DMS 273 (cell line): ENCODE data around the gene BARHL1.
"Not testable (repeated sequence)": the region's sequence is repeated elsewhere in the genome, so short reads cannot be mapped to it uniquely, and the experiment has no call there.

ENCODE experiments used
- DNase-seq: peaks from one replicate; lab custom pipeline; 2025; ENCODE audit not compliant: unreplicated experiment; lab: John Stamatoyannopoulos, UW

Gene BARHL1

DNA sequence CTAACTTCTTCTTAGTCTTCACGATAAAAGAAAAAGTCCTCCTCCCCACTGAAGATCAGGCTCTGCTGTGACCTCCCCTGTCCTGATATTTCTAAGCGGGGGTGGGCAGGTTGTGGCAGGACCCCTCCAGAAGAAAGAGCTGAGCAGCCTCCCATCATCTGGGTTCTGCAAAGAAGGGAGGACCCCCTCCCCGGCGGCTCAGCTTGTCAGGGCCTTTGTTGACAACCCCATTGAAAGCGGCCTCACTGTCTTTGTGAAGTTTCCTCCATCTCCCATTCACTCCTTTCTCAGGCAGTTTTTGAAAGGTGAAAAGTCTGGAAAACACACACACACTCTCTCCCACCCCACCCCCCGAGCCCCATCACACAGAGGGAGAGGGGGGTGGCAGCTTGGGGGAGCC is 26.2 kb upstream of the BARHL1 start:
- no peak for DNase-seq

DNA sequence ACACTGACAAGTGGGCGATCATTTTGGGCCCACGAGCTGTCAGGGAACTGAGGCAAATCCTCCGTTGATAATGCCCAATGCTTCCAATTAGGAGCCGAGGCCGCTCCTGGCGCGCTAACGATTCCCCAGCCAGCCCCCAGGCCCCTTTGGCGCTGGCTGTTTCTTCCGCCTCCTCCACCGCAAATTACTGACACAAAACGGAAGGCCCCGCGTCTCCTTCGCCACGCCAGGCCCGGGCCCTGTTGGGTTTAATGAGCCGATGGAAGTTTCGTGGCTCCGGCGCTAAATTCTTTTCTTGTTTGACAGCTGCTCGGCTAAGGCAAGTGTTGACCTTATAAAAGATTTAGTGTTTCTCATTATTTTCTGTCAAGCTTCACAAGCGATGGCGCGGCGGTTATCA is 25.7 kb upstream of the BARHL1 start:
- DNase-seq = no peak

DNA sequence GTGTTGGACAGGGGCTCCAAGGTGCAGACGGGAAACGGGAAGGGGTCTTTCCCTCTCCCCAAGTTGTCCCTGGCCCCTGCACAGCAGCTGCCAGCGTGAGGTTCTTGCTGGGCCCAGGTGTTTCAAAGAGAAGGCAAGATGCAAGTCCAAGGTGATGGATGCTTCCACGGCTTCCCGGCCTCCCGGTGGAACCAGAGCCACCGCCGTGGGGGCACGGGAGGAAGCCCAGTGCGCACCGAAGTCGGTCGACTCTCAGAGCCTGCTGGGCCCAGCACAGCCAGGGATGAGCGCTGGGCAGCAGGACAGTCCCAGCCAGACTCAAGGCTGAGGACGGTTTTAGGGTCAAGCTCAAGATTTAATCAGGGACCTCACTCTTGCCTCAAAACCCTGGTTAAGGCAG is 25.2 kb upstream of the BARHL1 start:
- no peak for DNase-seq

DNA sequence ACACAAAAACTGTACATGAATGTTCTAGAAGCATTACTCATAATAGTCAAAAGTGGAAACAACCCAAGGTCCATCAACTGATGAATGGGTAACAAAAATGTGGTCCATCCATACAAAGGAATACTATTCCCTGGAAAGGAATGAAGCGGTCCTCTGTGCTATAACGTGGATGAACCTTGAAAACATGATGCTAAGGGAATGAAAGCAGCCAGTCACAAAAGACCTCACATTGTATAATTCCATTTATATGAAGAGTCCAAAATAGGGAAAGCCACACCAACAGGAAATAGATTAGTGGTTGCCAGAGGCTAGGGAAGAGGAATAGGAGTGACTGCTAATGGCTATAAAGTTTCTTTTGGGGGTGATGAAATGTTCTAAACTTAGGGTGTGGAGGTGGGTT is 22.7 kb upstream of the BARHL1 start:
- DNase-seq = no peak

DNA sequence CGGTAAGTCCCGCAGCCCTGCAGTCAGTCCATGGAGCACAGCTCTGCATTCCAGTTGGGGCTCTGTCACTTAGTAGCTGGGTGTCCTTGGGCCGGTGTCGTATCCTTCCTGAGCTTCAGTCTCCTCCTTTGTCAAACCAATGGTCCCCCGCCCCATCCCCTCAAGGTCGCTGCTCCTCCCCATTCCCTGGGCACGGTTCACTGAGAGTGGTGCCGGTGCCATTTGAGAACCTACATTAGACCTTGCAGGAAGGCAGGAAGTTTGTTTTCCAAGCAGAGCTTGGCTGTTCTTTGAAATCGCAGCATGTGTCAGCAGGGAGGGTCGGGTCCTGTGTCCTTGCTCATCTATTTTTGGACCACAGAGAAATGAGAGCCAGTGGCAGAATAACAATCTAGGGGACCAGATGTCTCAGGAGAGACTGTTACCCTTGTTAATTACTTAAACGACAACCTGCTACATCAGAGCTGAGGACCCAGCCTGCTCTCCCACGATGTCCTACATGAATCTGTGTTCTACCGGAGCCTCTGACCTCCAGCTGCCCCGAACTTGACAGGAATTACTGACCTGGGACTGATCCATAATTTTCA is 21.7 kb upstream of the BARHL1 start:
- no peak for DNase-seq

DNA sequence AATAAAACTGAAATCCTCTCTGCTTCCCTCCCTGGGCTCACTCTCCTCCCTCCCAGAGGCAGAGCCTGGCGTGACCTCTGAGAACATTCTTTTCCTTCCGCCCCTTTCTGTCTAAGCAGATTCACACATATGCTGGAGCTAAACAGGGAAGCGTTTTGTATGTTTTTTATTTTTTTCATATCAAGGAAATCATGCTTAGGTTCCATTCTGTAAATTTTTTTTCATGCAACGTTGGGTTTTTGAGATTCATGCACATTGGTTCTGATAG is 20.2 kb upstream of the BARHL1 start:
- DNase-seq = no peak

DNA sequence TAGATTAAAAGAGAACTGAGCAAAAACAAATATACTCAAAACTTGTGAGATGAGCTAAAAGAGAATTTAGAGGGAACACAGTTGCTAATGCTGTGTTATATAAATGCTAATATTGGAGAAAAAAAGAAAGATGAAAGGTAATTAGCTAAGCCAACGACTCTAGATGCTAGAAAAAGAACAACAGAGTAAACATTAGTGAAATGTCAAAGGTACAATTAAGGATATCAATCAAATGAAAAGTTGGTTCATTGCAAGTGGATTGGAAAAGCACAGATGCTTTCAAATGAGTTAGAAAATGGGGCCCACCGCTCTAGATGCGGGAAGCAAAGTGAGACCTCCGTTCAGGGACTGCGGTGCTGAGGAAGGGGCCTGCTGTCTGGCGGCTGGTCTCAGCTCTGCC is 17.9 kb upstream of the BARHL1 start:
- no peak for DNase-seq

DNA sequence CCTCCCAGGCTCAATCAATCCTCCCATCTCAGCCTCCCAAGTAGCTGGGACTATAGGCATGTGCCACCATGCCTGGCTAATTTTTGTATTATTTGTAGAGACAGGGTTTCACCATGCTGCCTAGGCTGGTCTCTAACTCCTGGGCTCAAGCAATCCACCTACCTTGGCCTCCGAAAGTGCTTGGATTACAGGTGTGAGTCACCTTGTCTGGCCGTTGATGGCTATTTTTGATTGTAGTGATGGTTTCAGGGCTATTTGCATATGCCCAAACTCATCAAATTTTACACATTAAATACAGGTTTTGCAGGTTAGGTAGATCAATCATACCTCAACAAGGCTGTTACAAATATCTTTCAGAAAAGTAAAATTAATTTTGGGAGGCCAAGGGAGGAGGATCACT is 13.6 kb upstream of the BARHL1 start:
- DNase-seq = not testable (repeated sequence)

DNA sequence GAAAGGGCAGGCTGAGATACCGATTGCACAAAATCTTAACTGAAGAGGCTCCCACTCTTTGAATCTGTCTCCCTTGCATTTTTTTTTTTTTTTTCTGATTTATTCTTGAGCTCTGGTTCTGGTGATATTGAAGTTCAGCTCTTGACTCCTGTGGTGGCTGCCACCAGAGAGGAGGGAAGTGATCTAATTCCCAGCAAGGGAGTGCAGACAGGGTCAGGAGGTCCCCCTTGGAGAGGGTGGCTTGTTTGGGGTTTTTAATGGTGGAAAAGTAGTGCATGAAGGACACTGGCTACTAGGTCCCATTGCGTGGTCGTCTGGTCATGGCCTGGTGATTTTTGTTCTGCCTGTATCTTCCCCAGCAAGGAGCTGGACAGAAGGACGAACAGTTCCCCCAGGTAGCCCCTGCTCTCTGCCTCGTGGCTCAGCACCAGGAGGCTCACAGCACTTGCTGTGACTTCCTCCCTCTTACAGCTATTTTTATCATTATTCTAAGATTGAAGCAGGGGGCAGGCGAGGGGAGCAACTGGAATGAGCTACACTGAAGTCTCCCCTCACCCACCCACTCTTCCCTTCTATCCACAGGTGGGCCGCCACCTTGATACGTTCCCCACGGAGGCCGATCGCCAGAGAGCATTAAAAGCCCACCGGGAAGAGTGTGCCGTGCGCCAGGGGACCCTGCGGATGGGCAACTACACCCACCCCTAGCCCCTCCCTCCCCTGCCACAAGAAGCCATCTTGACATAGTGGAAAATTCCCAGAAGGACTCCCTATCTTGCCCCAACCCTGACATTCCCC is 10.4 kb upstream of the BARHL1 start:
- no peak for DNase-seq

DNA sequence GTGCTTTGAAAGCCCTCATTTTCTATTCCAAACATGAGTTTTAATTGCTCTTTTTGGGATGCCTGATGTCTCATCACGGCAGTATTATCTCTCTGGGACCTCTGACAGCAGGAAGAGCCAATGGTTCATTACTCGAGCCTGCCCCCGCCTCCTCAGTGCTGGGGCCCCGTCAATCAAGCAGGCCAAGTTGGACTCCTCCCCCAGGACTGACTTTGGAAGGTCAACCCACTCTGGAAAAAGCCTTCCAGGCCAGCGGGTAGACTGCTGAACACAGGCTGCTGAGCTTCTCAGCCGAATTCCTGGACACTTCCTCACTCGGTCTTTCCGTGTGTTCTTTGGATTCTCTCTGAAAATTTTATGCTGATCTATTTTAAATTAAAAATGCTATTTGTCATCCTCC is 9.5 kb upstream of the BARHL1 start:
- DNase-seq = peak; percentile 25

DNA sequence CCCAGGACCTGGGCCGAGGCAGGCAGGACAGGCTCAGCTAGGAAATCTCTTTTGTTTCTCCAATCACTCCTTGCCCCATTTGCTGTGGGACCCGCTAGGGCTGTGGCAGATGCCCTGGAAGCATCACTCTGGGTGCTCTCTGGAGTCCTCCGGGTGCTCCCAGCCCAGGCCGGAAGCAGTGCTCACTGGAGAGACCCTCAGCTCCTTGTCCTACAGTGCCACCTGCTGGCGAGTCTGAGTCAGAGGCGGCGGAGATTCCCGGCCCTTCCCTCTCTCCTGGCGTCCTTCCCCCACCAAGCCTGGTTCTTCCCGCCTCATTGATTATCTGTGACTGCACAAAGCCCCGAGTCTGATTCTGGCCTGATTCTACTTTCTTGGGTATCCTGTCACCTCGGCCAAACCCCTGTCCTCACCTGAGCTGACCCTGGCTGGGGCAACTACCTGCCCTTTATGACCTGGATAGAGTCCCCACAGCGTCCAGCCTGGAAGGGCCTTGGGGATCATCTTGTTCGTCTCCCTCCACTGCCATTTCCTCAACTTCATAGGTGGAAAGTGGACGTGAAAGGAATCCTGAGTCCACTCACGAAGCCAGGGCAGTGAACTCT is 7.3 kb upstream of the BARHL1 start:
- peak; percentile 85 for DNase-seq

DNA sequence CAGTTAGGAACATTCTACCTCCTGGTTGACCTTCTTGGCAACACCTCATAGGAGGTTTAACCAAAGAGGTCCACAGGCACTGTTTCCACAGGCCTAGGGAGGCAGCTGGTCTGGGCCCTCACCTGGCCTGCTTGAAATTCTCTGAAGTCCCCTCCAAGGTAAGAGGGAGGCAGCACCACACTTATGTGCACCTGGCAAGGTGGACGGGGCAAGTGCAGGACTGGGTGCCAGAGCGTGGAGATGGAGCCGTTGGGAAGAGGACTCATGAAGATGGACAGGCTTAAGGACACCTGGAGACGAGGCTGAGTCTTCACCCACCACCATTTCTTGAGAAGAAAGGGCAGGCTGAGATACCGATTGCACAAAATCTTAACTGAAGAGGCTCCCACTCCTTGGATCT is 6.6 kb upstream of the BARHL1 start:
- DNase-seq = no peak

DNA sequence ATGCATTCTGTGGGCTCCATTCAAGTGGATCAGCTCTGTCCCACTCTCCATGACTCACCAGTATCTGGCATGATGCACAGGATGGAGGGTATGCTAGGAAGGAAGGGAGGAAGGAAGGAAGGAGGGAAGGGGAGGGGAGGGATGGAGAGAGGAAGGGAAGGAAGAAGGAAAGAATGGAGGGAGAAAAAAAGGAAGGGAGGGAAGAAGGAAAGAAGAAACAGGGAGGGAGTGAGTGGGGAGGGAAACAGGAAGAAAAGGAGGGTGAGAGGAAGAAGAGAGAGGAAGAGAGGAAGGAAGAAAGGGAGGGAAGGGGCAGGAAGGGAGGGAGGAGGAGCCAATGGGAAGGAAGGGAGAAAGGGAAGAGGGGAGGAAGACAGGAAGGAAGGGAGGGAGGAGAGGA is 5.3 kb upstream of the BARHL1 start:
- no peak for DNase-seq

DNA sequence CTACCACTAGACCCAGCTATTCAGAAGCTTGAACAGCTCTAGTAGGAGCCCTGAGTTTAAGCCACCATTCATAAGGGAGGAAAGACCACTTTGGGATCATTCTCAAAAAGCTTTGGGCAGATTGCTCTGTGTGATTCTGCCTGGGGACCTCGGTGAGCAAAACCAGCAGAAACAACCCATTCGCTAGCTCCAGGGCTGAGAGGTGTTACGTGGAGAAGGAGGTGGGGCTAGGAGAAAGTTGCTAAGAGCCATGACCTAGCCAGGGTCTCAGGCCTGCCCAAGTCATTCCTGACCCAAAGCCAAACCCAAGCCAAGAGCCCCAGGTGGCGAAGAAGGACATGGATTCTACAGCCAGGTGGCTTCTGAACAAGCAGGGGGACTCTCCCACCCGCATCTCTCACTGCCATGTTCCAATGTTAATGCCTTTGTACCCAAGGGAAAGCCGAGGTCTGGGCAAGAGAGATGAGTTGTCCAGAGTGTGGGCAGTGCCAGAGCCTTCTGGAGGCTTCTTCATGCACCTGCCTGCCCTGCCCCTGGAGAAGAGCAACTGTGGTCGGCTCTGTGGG is 4.0 kb upstream of the BARHL1 start:
- DNase-seq = no peak

DNA sequence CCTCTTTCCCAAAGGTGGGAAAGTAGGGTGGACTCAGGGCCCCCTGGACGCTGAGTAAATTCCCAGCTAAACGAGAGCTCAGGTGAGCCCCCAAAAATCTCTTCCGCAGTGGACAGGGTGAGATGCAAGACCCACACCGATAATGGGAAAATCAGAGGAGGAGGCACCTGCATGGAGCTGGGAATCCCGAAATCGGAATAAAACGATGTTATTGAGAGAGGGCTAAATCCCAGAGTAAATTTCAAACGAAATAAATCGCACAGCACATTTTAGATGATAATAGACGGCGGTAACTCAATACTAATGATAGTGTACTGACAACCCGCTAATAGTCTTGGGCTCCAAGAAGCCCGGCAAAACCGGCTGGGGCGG is 3.0 kb upstream of the BARHL1 start:
- no peak for DNase-seq

DNA sequence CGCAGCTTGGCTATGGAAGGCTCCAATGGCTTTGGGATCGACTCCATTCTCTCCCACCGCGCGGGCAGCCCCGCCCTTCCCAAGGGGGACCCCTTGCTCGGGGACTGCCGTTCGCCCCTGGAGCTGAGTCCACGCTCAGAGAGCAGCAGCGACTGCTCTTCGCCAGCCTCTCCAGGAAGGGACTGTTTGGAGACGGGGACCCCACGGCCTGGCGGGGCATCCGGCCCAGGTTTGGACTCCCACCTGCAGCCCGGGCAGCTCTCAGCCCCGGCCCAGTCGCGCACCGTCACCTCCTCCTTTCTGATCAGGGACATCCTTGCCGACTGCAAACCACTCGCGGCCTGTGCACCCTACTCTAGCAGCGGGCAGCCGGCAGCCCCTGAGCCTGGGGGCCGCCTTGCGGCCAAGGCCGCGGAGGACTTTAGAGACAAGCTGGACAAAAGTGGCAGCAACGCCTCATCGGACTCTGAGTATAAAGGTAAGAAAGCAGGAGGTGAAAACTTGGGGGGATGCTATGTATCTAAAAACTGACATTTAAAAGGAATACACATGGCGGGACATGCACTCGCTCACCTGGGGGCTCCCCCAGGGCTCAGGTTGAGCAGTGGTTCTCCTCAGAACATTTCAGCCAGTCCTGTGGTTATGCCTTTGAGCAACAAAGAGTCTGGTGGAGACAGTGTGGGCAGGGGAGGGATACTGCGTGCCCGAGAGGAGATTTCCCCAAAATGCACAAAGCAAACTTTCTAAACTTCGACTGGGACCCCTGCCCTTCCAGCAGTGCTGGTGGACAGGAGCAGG is 579 bp downstream of the BARHL1 start:
- DNase-seq = no peak

DNA sequence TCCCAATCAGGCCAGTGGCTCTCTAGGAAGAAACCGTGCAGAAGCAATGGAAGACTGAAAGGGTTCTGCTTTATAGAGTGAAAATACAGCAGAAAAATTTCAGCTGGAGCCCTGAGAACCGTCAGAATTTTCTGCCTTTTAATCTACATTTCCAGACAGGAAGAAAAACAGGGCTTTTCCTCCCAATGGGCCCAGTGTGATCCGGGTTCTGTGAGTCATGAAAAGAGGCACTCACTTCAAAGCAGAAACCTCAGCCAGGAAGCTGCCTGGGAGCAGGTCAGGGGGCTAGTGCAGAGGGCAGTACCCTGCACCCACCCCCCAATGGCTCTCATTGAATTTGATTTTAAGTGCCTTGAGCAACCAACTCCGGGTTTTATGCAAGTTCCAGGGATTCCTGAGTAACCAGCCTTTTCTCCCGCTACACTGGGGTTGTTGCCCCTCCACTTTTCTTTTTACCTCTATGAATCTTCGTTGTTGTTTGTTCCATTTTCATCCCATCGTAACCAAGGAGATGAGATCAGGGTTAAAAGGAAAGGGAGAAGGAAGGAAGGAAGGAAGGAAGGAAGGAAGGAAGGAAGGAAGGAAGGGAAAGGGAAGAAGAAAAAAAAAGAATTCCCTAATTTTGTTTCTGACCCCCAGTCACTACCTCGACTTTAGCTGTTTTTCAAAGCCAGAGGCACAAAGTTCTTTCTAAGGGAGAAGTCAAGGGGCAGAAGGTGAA is 1.3 kb downstream of the BARHL1 start:
- DNase-seq = no peak

DNA sequence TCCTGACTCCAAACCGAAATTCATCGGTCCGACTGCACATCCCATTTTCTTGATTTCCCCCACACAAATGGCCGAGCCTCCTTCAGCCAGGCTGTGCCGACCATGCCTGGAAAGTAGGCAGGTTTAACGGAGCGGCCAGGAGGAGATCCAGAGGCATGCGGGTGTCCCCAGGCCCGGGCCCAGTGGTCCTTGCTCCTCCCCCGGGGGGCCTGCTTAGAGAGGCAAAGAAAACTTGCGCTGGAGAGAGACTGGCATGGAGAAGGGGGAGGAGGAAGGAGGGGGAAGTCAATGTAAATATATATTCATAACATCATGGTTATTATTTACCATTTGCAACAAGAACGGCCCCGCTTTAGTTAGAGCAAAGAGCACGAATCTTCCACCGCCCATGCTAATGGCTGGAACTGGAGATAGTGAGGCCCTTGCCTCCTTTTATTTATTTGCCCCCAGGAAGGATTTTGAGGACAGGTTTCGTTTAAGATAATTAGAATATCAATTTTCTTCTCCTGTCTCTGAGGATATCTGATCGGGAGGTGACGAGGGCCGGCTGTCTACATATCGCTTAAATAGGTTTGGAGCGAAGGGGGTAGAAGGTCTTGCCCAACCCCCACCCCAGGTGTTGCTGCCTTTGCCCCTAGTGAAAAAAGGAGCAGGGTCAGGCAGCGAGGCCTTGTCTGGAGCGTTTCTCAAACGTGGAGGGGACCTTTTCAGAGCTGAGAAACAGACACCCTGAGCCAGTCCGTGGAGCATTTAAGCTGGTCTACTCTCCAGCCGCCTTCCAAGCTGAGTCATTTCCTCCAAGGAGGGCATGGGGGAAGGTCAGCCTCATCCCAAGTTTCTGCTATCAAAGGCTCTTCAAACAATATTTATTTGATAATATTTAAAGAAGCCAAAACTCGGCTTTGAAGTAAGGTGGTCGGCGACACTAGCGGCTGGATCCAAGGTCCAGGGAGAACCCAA is 2.5 kb downstream of the BARHL1 start:
- no peak for DNase-seq

DNA sequence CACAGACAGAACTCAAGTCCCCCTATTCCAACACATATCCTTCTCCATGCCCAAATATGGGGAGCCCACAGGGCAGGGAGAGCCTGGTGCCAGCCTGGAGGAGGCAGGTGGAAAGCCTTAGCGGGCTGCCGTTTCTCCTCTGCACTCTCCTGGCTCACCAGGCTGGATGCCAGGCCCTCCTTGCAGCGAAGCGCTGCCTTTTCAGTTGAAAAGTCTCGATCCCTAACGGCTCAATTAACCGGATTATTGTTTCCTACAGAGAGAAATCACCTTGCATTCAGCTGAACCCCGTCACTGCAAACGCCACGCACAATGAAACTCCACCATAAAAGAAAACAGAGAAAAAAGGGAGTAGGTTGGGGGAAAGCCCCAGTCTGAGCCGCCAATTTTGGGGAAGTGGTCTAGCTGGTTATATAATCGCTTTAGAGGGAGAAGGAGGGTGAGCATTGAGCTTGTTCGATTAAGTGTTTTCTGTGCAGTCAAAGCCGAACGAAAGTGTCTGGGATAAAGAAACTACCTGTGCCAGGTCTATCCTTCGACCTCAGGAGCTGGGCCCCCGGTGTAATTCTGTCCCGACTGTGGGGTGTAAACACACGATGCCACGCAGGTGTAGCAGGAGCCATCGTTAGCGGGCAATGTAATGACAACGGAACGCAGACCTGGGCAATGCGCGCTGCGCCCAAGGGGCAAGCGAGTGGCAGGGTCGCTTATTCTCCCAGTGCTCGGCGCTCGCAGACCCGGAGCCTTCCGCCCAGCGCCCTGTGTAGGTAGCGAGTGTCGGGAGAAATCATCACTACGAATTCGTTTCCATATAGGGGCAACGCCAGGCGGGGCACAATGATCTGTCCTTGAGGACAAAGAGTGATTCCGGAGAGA is 3.8 kb downstream of the BARHL1 start:
- no peak for DNase-seq
